Type B pancreatic cell (in vitro differentiated cells): ENCODE measurements around the gene ETV3L. TPM values are rescaled to one million over a fixed set of nuclear protein-coding genes. Genes with fewer than 3 reads are reported as not detected.

Experiments
- DNase-seq: peaks from one replicate; pipeline ENCODE4 v3.0.0; 2021; ENCODE audit warnings: mixed read lengths; ENCODE audit not compliant: unreplicated experiment; ENCODE audit errors: extremely low spot score
- H3K27ac Mint-ChIP-seq: 2 replicates; pipeline ENCODE4 v1.8.0; 2021; ENCODE audit warnings: mild to moderate bottlenecking, mixed read lengths
- H3K27me3 Mint-ChIP-seq: 2 replicates; pipeline ENCODE4 v1.8.0; 2021; ENCODE audit warnings: mixed read lengths
- H3K36me3 Mint-ChIP-seq: 2 replicates; pipeline ENCODE4 v1.8.0; 2021; ENCODE audit warnings: mixed read lengths
- H3K4me1 Mint-ChIP-seq: one replicate; pipeline ENCODE4 v1.8.0; 2021; ENCODE audit warnings: mixed read lengths; ENCODE audit not compliant: unreplicated experiment
- H3K4me3 Mint-ChIP-seq: 2 replicates; pipeline ENCODE4 v1.8.0; 2021; ENCODE audit warnings: mild to moderate bottlenecking, mixed read lengths
- H3K9me3 Mint-ChIP-seq: 2 replicates; pipeline ENCODE4 v1.8.0; 2021; ENCODE audit warnings: mixed read lengths
- CTCF ChIP-seq: fragments of 200-600 bp; sonication (generic); conservative IDR thresholded peaks from 2 replicates; pipeline ENCODE4 v1.5.0; 2021; ENCODE audit warnings: antibody characterized with exemption, mild to moderate bottlenecking
- total RNA-seq: library from RNA; stranded (reverse); gene quantifications from 2 replicates; pipeline ENCODE4 v1.2.1, GENCODE V29; 2021; ENCODE audit warnings: low replicate concordance

The ETV3L gene
- total RNA-seq, 1 donor from 2014 or later = not detected

DNA sequence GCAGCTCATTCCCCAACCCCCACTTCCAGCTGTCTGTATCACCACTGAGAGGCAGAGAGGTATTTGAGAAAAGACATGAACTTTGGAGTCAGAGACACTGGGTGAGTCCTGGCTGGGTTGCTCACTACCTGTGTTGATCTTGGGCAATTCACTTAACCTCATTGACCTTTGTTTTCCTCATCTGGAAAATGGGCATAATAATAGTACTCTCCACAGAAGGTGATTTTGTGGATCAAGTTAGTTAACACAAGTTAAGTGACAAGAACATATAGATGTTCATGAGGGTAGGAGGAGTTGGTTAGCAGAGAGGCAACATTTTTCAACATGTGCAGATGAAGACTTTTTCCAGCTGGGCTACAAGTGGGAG is 17.1 kb upstream of the ETV3L start:
- H3K36me3 Mint-ChIP-seq = no peaks in the 10 kb centered on the region
- H3K4me3 Mint-ChIP-seq = no peak overlapping the region
- TF ChIP-seq CTCF = no peak
- no peaks in the 10 kb centered on the region for H3K9me3 Mint-ChIP-seq
- H3K27me3 Mint-ChIP-seq = peaks cover 14% of the 10 kb centered on the region
- no peak overlapping the region for H3K27ac Mint-ChIP-seq
- no peak for DNase-seq
- peaks cover 12% of the 10 kb centered on the region for H3K4me1 Mint-ChIP-seq

DNA sequence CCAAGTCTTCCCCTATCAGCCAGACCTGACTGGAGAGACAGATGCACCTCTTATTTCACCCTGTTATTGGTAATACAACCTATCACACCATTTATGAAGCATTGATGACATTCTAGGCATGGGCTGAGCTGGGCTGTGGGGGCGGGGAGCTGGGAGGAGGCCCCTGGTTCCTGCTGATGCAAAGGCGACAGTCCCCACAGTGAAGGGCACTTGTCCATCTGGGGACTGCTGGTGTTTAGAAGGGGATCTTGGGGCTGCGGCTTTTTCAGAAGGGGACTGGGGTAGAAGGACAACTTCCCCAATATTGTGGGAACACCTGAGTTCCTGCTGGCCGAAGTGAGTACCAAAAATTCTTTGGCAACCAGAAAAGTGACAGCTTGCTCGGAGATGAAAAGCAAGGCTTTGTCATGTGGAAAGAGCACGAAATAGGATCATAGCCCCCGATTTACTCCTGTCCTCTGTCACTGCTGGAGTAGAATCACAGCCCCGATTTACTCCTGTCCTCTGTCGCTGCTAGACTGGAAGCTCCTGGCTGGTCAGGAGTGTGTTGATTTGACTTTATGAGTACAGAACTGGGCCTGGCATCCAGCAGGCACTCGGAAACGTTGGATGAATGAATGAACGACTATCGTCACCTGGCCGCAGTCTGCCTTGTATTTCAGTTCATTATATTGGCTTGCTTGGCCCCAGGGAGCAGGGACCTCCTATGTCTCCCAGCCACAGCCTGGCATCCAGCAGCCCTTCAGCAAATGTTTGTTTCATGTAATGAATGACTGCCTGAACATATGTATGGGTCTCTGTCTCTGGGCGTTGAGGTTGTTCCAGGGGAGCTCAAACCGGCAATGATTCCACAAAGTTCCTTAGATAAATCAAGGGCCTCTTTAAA is 16.5 kb upstream of the ETV3L start:
- TF ChIP-seq CTCF = no peak
- H3K36me3 Mint-ChIP-seq = no peaks in the 10 kb centered on the region
- peaks cover 20% of the 10 kb centered on the region for H3K27me3 Mint-ChIP-seq
- no peak overlapping the region for H3K4me3 Mint-ChIP-seq
- peaks cover 12% of the 10 kb centered on the region for H3K4me1 Mint-ChIP-seq
- H3K27ac Mint-ChIP-seq = no peak overlapping the region
- no peak for DNase-seq
- no peaks in the 10 kb centered on the region for H3K9me3 Mint-ChIP-seq

DNA sequence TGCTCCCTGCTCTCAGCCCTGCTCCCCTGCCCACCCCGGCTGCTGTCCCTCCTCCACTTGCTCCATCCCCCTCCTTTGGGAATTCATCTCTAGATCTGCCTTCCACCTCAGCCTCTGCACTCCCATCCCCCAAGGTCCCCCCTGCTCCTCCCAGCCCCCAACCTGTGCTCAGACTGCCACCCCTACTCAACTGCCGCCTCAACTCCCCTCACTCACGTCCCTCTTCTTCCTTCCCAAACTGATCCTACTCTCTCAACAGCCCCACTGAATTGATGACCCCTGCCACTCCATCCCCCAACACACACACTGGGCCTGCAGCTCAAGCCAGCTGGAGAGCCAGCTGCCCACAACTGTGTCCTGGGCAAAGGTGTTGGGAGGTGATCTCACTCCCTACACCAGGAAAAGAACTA is 15.8 kb upstream of the ETV3L start:
- Mint-ChIP-seq H3K27me3 (peaks cover 24% of the 10 kb centered on the region), H3K4me3 (no peak overlapping the region), H3K36me3 (no peaks in the 10 kb centered on the region), H3K9me3 (no peaks in the 10 kb centered on the region), H3K27ac (no peak overlapping the region), H3K4me1 (peaks cover 16% of the 10 kb centered on the region)
- DNase-seq = no peak
- TF ChIP-seq CTCF = no peak

DNA sequence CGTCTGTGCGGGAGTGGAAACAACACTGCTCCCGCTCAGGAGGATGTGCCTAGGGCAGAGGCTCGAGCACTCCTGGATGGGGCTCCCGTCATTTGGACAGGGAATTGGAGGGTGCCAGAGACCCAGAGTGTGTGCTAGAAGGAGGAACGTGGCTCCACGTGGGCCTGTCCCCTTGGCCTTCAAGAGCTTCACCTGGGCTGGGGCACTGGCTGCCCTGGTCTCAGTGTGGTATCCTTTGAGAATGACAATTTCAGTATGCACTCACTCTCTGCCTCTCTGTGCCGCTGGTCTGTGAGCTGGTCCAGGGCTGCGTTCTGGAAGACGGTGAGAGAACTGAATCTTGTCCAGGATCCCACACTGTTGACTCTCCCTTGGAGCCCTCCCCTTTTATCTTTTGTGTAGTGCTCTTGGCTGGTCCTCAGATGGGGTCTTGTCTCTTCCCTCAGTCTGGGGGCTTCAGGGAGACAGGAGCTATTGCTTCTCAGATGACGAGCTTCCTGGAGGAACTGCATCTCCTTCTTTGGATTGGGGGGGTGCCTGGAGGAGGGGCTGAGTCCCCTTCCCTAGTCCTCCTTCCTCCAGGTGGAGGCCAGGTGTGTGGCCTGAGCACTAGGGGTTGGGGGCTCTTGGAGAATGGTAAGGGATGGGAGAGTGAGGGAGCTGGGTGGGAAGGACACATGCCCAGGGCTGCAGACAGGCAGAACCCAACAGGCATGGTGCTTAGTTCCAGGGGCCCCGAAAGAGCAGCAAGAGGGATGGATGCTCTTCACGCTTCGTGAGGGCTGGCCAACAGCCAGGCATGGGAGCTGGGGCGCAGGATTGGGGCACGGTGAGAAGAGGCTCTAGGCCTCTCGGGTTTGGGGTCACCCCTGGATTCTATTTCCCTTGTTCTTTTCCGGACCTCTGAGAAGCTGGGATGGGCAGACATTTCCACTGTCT is 14.8 kb upstream of the ETV3L start:
- Mint-ChIP-seq H3K4me1 (peaks cover 16% of the 10 kb centered on the region), H3K27me3 (peaks cover 29% of the 10 kb centered on the region), H3K9me3 (no peaks in the 10 kb centered on the region), H3K27ac (no peak overlapping the region), H3K36me3 (no peaks in the 10 kb centered on the region), H3K4me3 (no peak overlapping the region)
- TF ChIP-seq CTCF = no peak
- no peak for DNase-seq

GRCh38 chr1:157113631-157114030 is 14.0 kb upstream of the ETV3L start:
- DNase-seq = no peak
- TF ChIP-seq CTCF = no peak
- Mint-ChIP-seq H3K36me3 (no peaks in the 10 kb centered on the region), H3K27ac (no peak overlapping the region), H3K27me3 (peaks cover 36% of the 10 kb centered on the region), H3K4me1 (peaks cover 16% of the 10 kb centered on the region), H3K9me3 (no peaks in the 10 kb centered on the region), H3K4me3 (no peak overlapping the region)
